HG03571 (cell line): Measurements from ENCODE around the gene COL28A1.
"Not testable (repeated sequence)": the region's sequence is repeated elsewhere in the genome, so short reads cannot be mapped to it uniquely, and the experiment has no call there.

Experiments used
- ATAC-seq: cut with Tn5 transposase; IDR thresholded peaks from one replicate; pipeline ENCODE4 v1.9.1; 2021; ENCODE audit not compliant: unreplicated experiment

The COL28A1 gene

GRCh38 chr7:7562736-7563135 is 27.1 kb upstream of the COL28A1 start:
- no peak for ATAC-seq

GRCh38 chr7:7561591-7561990 is 25.9 kb upstream of the COL28A1 start:
- not testable (repeated sequence) for ATAC-seq

- no peak for ATAC-seq
Measured at GRCh38 chr7:7557252-7557651, 21.6 kb upstream of the COL28A1 start.

- no peak for ATAC-seq
Measured at GRCh38 chr7:7556852-7557251, 21.2 kb upstream of the COL28A1 start.

GRCh38 chr7:7554649-7555575 is 19.2 kb upstream of the COL28A1 start:
- ATAC-seq: no peak

GRCh38 chr7:7554021-7554432 is 18.4 kb upstream of the COL28A1 start:
- ATAC-seq: no peak

GRCh38 chr7:7553386-7553785 is 17.7 kb upstream of the COL28A1 start:
- no peak for ATAC-seq

GRCh38 chr7:7552199-7552598 is 16.5 kb upstream of the COL28A1 start:
- no peak for ATAC-seq

- no peak for ATAC-seq
Measured at GRCh38 chr7:7550663-7551062, 15.0 kb upstream of the COL28A1 start.

- no peak for ATAC-seq
Measured at GRCh38 chr7:7548407-7548806, 12.7 kb upstream of the COL28A1 start.

- no peak for ATAC-seq
Measured at GRCh38 chr7:7542251-7542835, 6.7 kb upstream of the COL28A1 start.

- no peak for ATAC-seq
Measured at GRCh38 chr7:7539711-7540110, 4.0 kb upstream of the COL28A1 start.

GRCh38 chr7:7539152-7539551 is 3.5 kb upstream of the COL28A1 start:
- ATAC-seq: no peak

GRCh38 chr7:7537711-7538110 is 2.0 kb upstream of the COL28A1 start:
- no peak for ATAC-seq

- no peak for ATAC-seq
Measured at GRCh38 chr7:7536396-7537019, 835 bp upstream of the COL28A1 start.

GRCh38 chr7:7533831-7534430 is 1.7 kb downstream of the COL28A1 start:
- no peak for ATAC-seq

GRCh38 chr7:7529328-7529727 is 6.3 kb downstream of the COL28A1 start:
- no peak for ATAC-seq

- ATAC-seq: no peak
Measured at GRCh38 chr7:7527047-7527446, 8.6 kb downstream of the COL28A1 start.

- ATAC-seq: no peak
Measured at GRCh38 chr7:7526006-7526405, 9.7 kb downstream of the COL28A1 start.

- ATAC-seq: no peak
Measured at GRCh38 chr7:7524121-7524520, 11.6 kb downstream of the COL28A1 start.

- no peak for ATAC-seq
Measured at GRCh38 chr7:7522421-7522820, 13.3 kb downstream of the COL28A1 start.

- ATAC-seq: no peak
Measured at GRCh38 chr7:7521259-7521658, 14.4 kb downstream of the COL28A1 start.
